ENCODE results near the gene NOS3.
A peak's percentile ranks its signal among the peaks of the same experiment; 100 is the strongest.

NOS3 gene

DNA sequence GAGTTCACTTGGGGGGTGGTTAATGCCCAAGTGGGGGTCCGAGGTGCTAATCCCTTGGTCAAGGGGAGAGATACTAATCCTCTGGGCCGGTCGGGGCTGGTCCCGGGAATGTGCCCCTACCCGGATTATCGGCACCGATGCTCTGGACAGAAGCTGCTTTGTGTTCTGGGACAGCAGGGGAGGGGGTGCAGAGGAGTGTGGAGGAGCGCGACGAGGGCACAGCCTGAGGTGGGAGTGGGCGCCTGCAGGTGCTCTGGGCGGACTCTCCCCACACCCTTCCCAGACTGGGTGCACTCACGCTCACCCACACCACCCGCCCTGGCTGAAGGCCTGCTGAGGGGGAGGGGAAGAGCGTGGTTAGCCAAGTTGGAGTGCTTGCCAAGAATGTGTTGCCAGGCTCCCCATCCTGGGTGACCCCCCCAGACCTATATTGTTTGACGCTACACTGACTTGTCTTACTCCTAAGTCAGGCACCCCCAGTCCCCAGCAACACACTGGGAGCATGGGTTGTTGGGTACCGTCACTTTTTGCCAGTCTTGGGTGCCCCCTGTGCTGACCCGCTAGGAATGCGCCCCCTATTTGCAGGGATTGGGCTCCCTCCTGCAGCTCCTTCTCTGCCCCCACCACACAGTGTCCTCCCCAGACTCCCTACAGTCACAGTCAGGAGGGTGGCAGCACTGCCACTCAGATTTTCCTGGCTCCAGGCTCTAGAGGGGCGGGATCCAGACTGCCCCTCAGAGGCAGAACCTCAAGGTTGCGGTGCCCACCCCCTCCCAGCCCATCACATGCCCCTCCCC is 69.8 kb downstream of the NOS3 start:
- DNase-seq = peak; percentile 62

DNA sequence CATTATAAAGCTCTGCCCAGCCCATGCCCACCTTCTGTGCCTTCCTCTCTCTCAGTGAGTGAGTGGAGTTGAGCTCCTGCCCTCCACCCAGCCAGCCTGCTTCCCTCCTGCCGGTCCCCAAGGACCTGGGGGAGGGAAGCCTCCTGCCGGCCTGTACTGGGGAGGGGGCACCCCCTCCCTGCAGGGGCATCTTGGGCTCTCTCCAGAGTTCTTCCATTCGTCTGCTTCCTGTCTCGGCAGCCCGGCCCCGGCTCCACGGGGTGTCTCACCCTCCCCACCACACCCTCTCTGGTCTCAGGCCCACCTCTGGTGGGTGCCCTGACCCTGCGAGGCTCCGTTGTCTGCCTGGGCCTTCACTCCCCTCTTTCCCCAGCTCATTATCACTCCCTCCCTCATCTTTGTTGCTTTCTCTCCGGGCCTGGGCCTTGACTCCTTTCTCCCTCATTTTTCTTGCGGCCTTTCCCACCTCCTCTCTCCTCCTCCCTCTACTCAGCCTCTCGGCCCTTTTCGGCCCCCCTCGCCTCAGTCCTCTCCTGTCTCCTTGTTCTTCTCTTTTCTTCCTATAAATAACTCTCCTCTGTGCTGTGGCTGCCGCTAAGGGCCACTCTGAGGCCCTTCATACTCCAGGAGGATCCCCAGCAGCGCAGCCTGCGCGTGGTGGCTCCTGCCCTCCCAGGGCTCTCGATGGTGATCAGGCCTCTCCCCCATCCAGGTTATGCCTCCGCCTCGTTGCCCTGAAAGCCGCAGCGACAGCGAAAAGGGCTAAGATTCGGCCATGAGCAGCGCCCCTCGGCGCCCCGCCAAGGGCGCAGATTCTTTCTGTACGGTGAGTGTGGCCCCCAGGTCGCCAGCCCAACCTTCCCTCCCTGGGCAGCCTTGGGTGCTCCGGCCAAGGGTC is 70.6 kb downstream of the NOS3 start:
- DNase-seq = no peak

DNA sequence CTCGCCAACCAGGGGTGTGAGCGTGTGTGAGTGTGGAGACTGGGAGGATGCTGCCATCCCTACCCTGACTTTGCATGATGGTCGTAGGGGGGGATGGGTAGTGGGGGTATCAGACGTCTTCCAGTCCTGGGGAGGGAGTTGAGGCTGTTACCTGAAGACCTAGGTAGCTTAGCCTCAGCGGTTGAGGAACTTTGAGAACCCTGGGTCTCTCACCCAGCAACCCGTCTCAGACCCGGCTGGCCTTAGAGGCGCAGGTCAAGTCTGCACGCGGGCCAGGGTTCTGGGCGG is 71.2 kb downstream of the NOS3 start:
- no peak for DNase-seq

DNA sequence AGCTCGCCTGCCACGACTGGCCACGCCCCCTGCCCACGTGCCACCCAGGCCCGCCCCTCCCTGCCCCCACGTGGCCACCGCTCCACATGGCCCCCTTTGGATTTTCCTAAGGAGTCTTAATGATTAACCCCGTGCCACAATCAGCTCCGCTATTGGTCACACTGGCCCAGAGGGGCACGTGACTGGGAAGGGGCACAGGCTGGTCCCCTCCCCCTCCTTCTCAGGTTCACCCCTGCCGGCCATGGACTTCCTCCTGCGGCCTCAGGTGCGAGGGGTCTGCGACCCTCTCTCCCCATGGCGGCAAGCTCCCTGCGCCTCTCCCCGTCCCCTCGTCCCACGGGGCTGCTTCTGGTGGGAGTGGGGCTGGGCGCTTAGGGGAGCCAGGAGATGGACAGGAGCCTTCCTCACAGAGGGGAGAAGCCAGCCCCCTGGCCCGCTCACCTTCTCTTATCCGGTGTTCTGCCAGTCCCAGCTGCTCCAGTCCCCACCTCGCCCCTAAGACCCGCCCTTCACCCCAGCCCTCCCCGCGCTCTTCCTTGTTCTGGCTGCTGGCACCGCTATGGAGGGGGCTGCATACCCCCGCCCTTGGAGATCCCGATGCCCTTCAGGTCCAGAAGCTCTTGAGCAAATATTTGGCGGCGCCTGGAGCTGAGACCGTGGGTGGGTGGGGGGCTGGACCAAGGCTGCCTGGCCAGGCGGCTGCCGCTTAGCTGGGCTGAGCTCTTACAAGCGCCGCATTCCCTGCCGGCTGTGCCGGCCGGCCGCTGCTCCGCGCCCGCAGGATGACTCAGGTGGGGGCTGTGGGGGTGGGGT is 71.8 kb downstream of the NOS3 start:
- DNase-seq = peak; percentile 59

DNA sequence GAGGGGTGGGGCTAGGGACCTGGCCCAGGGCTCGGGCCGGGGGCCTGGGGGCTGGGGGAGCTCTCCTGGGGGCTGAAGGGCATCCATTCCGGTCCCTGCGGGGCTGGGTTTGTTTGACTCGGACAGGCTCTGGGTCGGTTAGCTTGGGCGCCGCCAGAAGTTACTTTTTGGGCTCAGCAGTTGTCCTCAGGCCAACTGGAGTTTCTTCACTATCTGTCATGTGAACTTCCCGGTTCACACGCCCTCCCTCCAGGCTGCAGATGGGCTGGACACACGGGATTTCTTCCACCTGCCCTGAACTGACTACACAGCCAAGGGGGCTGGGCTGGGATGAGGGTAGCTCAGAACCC is 72.4 kb downstream of the NOS3 start:
- DNase-seq = no peak
